CD14-positive monocyte (primary cell): Measurements from ENCODE around the gene RPS6KA5. TPM values are rescaled to one million over a fixed set of nuclear protein-coding genes. Genes with fewer than 3 reads are reported as not detected.

Source experiments
- DNase-seq, 3 donors: peaks; one replicate each; pipeline ENCODE4 v3.0.0-alpha.2; 2011 to 2022
- H2AFZ ChIP-seq: 2 replicates; pipeline ENCODE4 v1.6.0; 2012; ENCODE audit warnings: mild to moderate bottlenecking, low read depth, low read length, inconsistent platforms; ENCODE audit not compliant: insufficient read depth, poor library complexity, severe bottlenecking
- H3K27ac ChIP-seq, 2 donors: 1 replicate in 1 of 2; 2 replicates in 1 of 2; pipeline ENCODE4 v1.5.1; 2012 to 2013; ENCODE audit warnings: low read length in 2 of 2, control low read depth in 1 of 2, inconsistent platforms in 1 of 2, low read depth in 1 of 2, mild to moderate bottlenecking in 1 of 2
- H3K27me3 ChIP-seq, 2 donors: one replicate each; pipeline versions ENCODE4 v1.6.0 to v1.6.1; 2011 to 2013; ENCODE audit warnings: low read length in 2 of 2; ENCODE audit not compliant: control insufficient read depth in 2 of 2, insufficient read depth in 2 of 2
- H3K36me3 ChIP-seq, 2 donors: replicated peaks in 1 of 2; 1 replicate in 1 of 2; 2 replicates in 1 of 2; pipeline versions ENCODE4 v1.5.1 to v1.6.1; 2012 to 2013; ENCODE audit warnings: low read length in 2 of 2, control low read depth in 1 of 2, inconsistent platforms in 1 of 2, mild to moderate bottlenecking in 1 of 2; ENCODE audit not compliant: insufficient read depth in 2 of 2, control insufficient read depth in 1 of 2
- H3K4me1 ChIP-seq, 2 donors: 1 replicate in 1 of 2; 2 replicates in 1 of 2; pipeline versions ENCODE4 v1.5.1 to v1.6.1; 2012 to 2013; ENCODE audit warnings: low read length in 2 of 2, control low read depth in 1 of 2, inconsistent platforms in 1 of 2, mild to moderate bottlenecking in 1 of 2, moderate library complexity in 1 of 2; ENCODE audit not compliant: insufficient read depth in 2 of 2, control insufficient read depth in 1 of 2
- H3K4me2 ChIP-seq: replicated peaks from 2 replicates; pipeline ENCODE3; 2012; ENCODE audit warnings: low read length, moderate library complexity, mild to moderate bottlenecking; ENCODE audit not compliant: poor library complexity, severe bottlenecking; ENCODE audit errors: extremely low read depth
- H3K4me3 ChIP-seq, 3 experiments: fragments of 200-600 bp in 1 of 3; sonication (generic) in 1 of 3; replicated peaks in 1 of 3; 1 replicate in 2 of 3; 2 replicates in 1 of 3; pipeline ENCODE4 v1.5.1; 2011 to 2013; ENCODE audit warnings: low read length in 3 of 3, mild to moderate bottlenecking in 3 of 3, control low read depth in 2 of 3, low read depth in 2 of 3, inconsistent platforms in 1 of 3, moderate library complexity in 1 of 3
- H3K79me2 ChIP-seq: 2 replicates; pipeline ENCODE4 v1.6.0; 2012; ENCODE audit warnings: mild to moderate bottlenecking, control low read depth, inconsistent platforms, low read length, moderate library complexity; ENCODE audit not compliant: insufficient read depth
- H3K9ac ChIP-seq: 2 replicates; pipeline ENCODE4 v1.6.0; 2017; ENCODE audit warnings: low read length, mild to moderate bottlenecking; ENCODE audit not compliant: insufficient read depth, poor library complexity, severe bottlenecking
- H3K9me3 ChIP-seq, 2 donors: replicated peaks in 1 of 2; 1 replicate in 1 of 2; 2 replicates in 1 of 2; pipeline versions ENCODE4 v1.5.1 to v1.6.1; 2012 to 2013; ENCODE audit warnings: low read length in 2 of 2, control low read depth in 1 of 2; ENCODE audit not compliant: control insufficient read depth in 1 of 2, insufficient read depth in 1 of 2
- H4K20me1 ChIP-seq: 2 replicates; pipeline ENCODE4 v1.6.0; 2012; ENCODE audit warnings: mild to moderate bottlenecking, low read length, control low read depth, moderate library complexity; ENCODE audit not compliant: insufficient read depth
- H3K27ac Mint-ChIP-seq, 7 donors: one replicate each; pipeline ENCODE4 v1.8.0; 2020; ENCODE audit warnings: mild to moderate bottlenecking in 7 of 7, mixed read lengths in 7 of 7, moderate library complexity in 6 of 7, inconsistent platforms in 2 of 7
- H3K27me3 Mint-ChIP-seq, 3 donors: one replicate each; pipeline ENCODE4 v1.8.0; 2021 to 2022; ENCODE audit warnings: low read depth in 3 of 3, mild to moderate bottlenecking in 3 of 3, mixed read lengths in 3 of 3, moderate library complexity in 3 of 3, inconsistent platforms in 1 of 3
- H3K36me3 Mint-ChIP-seq, 2 donors: one replicate each; pipeline ENCODE4 v1.8.0; 2020; ENCODE audit warnings: mixed read lengths in 2 of 2, inconsistent platforms in 1 of 2, mild to moderate bottlenecking in 1 of 2
- H3K4me1 Mint-ChIP-seq: one replicate; pipeline ENCODE4 v1.8.0; 2020; ENCODE audit warnings: mild to moderate bottlenecking, mixed read lengths
- H3K4me3 Mint-ChIP-seq, 2 donors: one replicate each; pipeline ENCODE4 v1.8.0; 2020; ENCODE audit warnings: mild to moderate bottlenecking in 2 of 2, mixed read lengths in 2 of 2, moderate library complexity in 1 of 2
- H3K9me3 Mint-ChIP-seq, 7 donors: one replicate each; pipeline ENCODE4 v1.8.0; 2020 to 2022; ENCODE audit warnings: mixed read lengths in 7 of 7, mild to moderate bottlenecking in 6 of 7, moderate library complexity in 6 of 7, inconsistent platforms in 2 of 7
- WGBS: methylation state at CpG from one replicate; pipeline ENCODE4 v1.1.5; 2013; ENCODE audit warnings: missing lambda C conversion rate; ENCODE audit not compliant: insufficient coverage; 5-methylcytosine and 5-hydroxymethylcytosine counted together
- intact Hi-C, 2 donors: fragments of 100-400 bp; cut with micrococcal nuclease; formaldehyde crosslinking; loops; one replicate each; pipeline versions ENCODE4 v1.15.0 to v1.15.1; 2023
- polyA plus RNA-seq, 3 donors: library from polyadenylated mRNA; depleted of rRNA in 1 of 3; unstranded in 2 of 3; stranded (reverse) in 1 of 3; fragments of 300-500 nt in 2 of 3; fragments of >200 nt in 1 of 3; fragmentation: Illumina TruSeq in 2 of 3; gene quantifications; 1 replicate in 2 of 3; 2 replicates in 1 of 3; pipeline ENCODE4 v1.2.3, GENCODE V29; 2012 to 2021
- TF ChIP-seq, protein P1 (sequence below): fragments of 200-600 bp; IDR thresholded peaks from one replicate; pipeline ENCODE4 v1.8.0; 2022; ENCODE audit warnings: antibody characterized with exemption, mild to moderate bottlenecking

RPS6KA5 gene
- polyA plus RNA-seq, 3 donors, result 4.4 to 10.1 (median 7.9) TPM

DNA sequence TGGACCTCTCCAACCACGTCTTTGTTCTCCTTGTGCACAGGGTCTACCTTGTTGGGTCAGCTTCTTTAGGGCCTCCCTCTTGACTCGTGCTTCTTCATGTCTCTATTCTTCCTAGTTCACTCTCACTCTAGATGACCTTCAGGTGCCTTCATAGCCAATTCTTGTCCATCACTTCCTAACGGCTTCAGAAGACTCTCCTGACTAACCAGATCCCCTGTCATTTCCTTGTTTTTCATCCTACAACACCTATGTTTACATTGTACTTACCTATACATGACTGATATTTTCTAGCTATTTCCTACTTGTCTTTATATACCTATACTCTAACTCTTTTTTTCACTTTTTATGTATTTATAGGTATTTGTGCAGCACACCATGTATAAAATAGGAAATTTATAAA is 117.1 kb downstream of the RPS6KA5 start:
- H3K4me3 Mint-ChIP-seq, result no peak overlapping the region
- DNase-seq, result no peak
- H3K27ac Mint-ChIP-seq, result no peak overlapping the region
- H3K36me3 ChIP-seq, result peaks cover 11 to 32% of the 10 kb centered on the region in 2 donors
- no peak overlapping the region for H3K4me2 ChIP-seq
- peaks cover 19 to 29% (median 23%) of the 10 kb centered on the region in 7 donors for H3K9me3 Mint-ChIP-seq
- H3K4me1 ChIP-seq, result no peaks in the 10 kb centered on the region
- H3K27ac ChIP-seq, result no peak overlapping the region
- H3K4me1 Mint-ChIP-seq, result no peaks in the 10 kb centered on the region
- WGBS, result 100% methylated on average over 3 of the region's 3 CpGs
- intact Hi-C loops, result no loop called here
- H3K36me3 Mint-ChIP-seq, result peaks cover 33 to 38% of the 10 kb centered on the region in 2 donors
- H3K27me3 ChIP-seq, result no peaks in the 10 kb centered on the region
- peaks cover 21 to 23% of the 10 kb centered on the region in 2 donors for H3K9me3 ChIP-seq
- no peak overlapping the region for H3K4me3 ChIP-seq
- no peaks in the 10 kb centered on the region for H4K20me1 ChIP-seq
- no peak overlapping the region for H3K9ac ChIP-seq
- H3K27me3 Mint-ChIP-seq, result no peaks in the 10 kb centered on the region
- TF ChIP-seq, protein P1, sequence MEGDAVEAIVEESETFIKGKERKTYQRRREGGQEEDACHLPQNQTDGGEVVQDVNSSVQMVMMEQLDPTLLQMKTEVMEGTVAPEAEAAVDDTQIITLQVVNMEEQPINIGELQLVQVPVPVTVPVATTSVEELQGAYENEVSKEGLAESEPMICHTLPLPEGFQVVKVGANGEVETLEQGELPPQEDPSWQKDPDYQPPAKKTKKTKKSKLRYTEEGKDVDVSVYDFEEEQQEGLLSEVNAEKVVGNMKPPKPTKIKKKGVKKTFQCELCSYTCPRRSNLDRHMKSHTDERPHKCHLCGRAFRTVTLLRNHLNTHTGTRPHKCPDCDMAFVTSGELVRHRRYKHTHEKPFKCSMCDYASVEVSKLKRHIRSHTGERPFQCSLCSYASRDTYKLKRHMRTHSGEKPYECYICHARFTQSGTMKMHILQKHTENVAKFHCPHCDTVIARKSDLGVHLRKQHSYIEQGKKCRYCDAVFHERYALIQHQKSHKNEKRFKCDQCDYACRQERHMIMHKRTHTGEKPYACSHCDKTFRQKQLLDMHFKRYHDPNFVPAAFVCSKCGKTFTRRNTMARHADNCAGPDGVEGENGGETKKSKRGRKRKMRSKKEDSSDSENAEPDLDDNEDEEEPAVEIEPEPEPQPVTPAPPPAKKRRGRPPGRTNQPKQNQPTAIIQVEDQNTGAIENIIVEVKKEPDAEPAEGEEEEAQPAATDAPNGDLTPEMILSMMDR, result no peak
- H2AFZ ChIP-seq, result no peak overlapping the region
- H3K79me2 ChIP-seq, result no peaks in the 10 kb centered on the region

GRCh38 chr14:90942511-90942910 is 117.9 kb downstream of the RPS6KA5 start:
- TF ChIP-seq, protein P1, result no peak
- Mint-ChIP-seq H3K27me3 (no peaks in the 10 kb centered on the region), H3K36me3 (peaks cover 42 to 44% of the 10 kb centered on the region in 2 donors), H3K4me3 (no peak overlapping the region), H3K27ac (no peak overlapping the region), H3K4me1 (no peaks in the 10 kb centered on the region), H3K9me3 (peaks cover 21 to 34% (median 30%) of the 10 kb centered on the region in 7 donors)
- Histone ChIP-seq H3K4me1 (no peaks in the 10 kb centered on the region), H3K9me3 (peaks cover 24 to 26% of the 10 kb centered on the region in 2 donors), H4K20me1 (no peaks in the 10 kb centered on the region), H3K27ac (no peak overlapping the region), H3K36me3 (peaks cover 11 to 35% of the 10 kb centered on the region in 2 donors), H3K4me3 (no peak overlapping the region), H3K27me3 (no peaks in the 10 kb centered on the region), H3K9ac (no peak overlapping the region), H2AFZ (no peak overlapping the region), H3K79me2 (no peaks in the 10 kb centered on the region), H3K4me2 (no peak overlapping the region)
- intact Hi-C loops, result no loop called here
- WGBS, result 100% methylated on average over 1 of the region's 2 CpGs
- no peak for DNase-seq
